GM12878 (cell line): ENCODE measurements around the gene MDM4. TPM values are rescaled to one million over a fixed set of nuclear protein-coding genes. Genes with fewer than 3 reads are reported as not detected.
"Not testable (repeated sequence)": the region's sequence is repeated elsewhere in the genome, so short reads cannot be mapped to it uniquely, and the experiment has no call there.

Source experiments
- ATAC-seq: fragments of 200-7000 bp; cut with Tn5 transposase; 3 replicates; pipeline ENCODE4 v1.9.1; 2020; ENCODE audit warnings: mild to moderate bottlenecking, moderate library complexity
- BruUV-seq: library from RNA; stranded (reverse); fragments of 400-500 nt; replicated peaks from 2 replicates; lab custom pipeline; 2021; lab: Mats Ljungman, UMichigan
- CTCF ChIA-PET: fragments of 300-600 bp; sonication (Branson Sonifier 250); formaldehyde crosslinking; extraction: SDS; loops from one replicate; lab custom pipeline; 2021; ENCODE audit warnings: inconsistent platforms; lab: Yijun Ruan, JAX
- POLR2A ChIA-PET: fragments of 350-600 bp; formaldehyde crosslinking; extraction: SDS; loops from one replicate; lab custom pipeline; 2021; ENCODE audit warnings: inconsistent platforms; lab: Charles Lee
- RAD21 ChIA-PET: fragments of 300-600 bp; sonication (Branson Sonifier 250); formaldehyde crosslinking; loops from one replicate; lab custom pipeline; 2023; ENCODE audit warnings: antibody characterized with exemption; ENCODE audit not compliant: unreplicated experiment; lab: Charles Lee
- SMC1A ChIA-PET: fragments of 300-600 bp; sonication (Branson Sonifier 250); formaldehyde crosslinking; loops from one replicate; lab custom pipeline; 2023; ENCODE audit not compliant: unreplicated experiment, uncharacterized antibody; lab: Charles Lee
- DNase-seq: peaks from one replicate; pipeline ENCODE4 v3.0.0-alpha.2; 2011; ENCODE audit warnings: low read depth, low spot score
- FAIRE-seq: peaks from 3 replicates; lab custom pipeline; 2011; peaks lifted over from hg19 to GRCh38; lab: Jason Lieb, UNC
- H2AFZ ChIP-seq: 2 replicates; pipeline ENCODE4 v1.6.0; 2011; ENCODE audit warnings: low read depth, low read length, control low read depth; ENCODE audit not compliant: control insufficient read depth
- H3K27ac ChIP-seq: 2 replicates; pipeline ENCODE4 v1.5.1; 2011; ENCODE audit warnings: control low read depth; ENCODE audit not compliant: control insufficient read depth, insufficient read depth
- H3K27me3 ChIP-seq, 2 experiments: replicated peaks in 1 of 2; 2 replicates each; pipeline versions ENCODE4 v1.6.0 to v1.6.1; 2011; ENCODE audit warnings: low read length in 1 of 2; ENCODE audit not compliant: control insufficient read depth in 2 of 2, insufficient read depth in 2 of 2
- H3K36me3 ChIP-seq, 2 experiments: 2 replicates each; pipeline ENCODE4 v1.5.1; 2011; ENCODE audit warnings: low read length in 1 of 2; ENCODE audit not compliant: control insufficient read depth in 2 of 2, insufficient read depth in 2 of 2
- H3K4me1 ChIP-seq: 2 replicates; pipeline ENCODE4 v1.6.1; 2011; ENCODE audit warnings: mild to moderate bottlenecking, low read length, moderate library complexity, mixed read lengths; ENCODE audit not compliant: control insufficient read depth, insufficient read depth
- H3K4me2 ChIP-seq: 2 replicates; pipeline ENCODE4 v1.6.0; 2011; ENCODE audit warnings: control low read depth; ENCODE audit not compliant: control insufficient read depth, insufficient read depth
- H3K4me3 ChIP-seq: fragments of 200-600 bp; sonication (generic); 2 replicates; pipeline ENCODE4 v1.5.1; 2016
- H3K79me2 ChIP-seq: 2 replicates; pipeline ENCODE4 v1.6.0; 2011; ENCODE audit warnings: low read length; ENCODE audit not compliant: control insufficient read depth, insufficient read depth
- H3K9ac ChIP-seq: 2 replicates; pipeline ENCODE4 v1.8.0; 2011; ENCODE audit warnings: low read length, control low read depth, mixed read lengths; ENCODE audit not compliant: control insufficient read depth, insufficient read depth
- H3K9me3 ChIP-seq: replicated peaks from 3 replicates; pipeline ENCODE4 v1.5.1; 2011; ENCODE audit warnings: mild to moderate bottlenecking, low read length; ENCODE audit not compliant: control insufficient read depth, insufficient read depth
- H4K20me1 ChIP-seq: 2 replicates; pipeline ENCODE4 v1.6.0; 2011; ENCODE audit not compliant: control insufficient read depth, insufficient read depth
- PKNOX1 ChIP-seq: fragments of 450-650 bp; IDR thresholded peaks from 2 replicates; pipeline ENCODE4 v1.6.1; 2016; ENCODE audit warnings: mild to moderate bottlenecking
- SPI1 ChIP-seq: IDR thresholded peaks from 2 replicates; pipeline ENCODE4 v1.6.1; 2011; ENCODE audit warnings: low read depth, mild to moderate bottlenecking, low read length, moderate library complexity, borderline replicate concordance; ENCODE audit not compliant: insufficient read depth
- WGBS: methylation state at CpG from one replicate; pipeline ENCODE4 v1.1.6; 2016; ENCODE audit warnings: low lambda C conversion rate; ENCODE audit not compliant: insufficient replicate concordance, insufficient coverage; ENCODE audit errors: missing lambda C conversion rate; 5-methylcytosine and 5-hydroxymethylcytosine counted together
- in situ Hi-C: fragments of 300-500 bp; cut with MboI; formaldehyde crosslinking; loops from 9 replicates; pipeline ENCODE4 v1.14.3; 2018; ENCODE audit warnings: mixed read lengths
- intact Hi-C: fragments of 100-400 bp; cut with micrococcal nuclease; formaldehyde crosslinking; loops from one replicate; pipeline ENCODE4 v1.14.2; 2022; ENCODE audit not compliant: unreplicated experiment
- polyA plus RNA-seq, 11 experiments: library from polyadenylated mRNA; depleted of rRNA in 4 of 11; unstranded in 6 of 11; stranded (reverse) in 5 of 11; fragments of >200 nt; fragmentation: Nextera tagmentation in 4 of 11; fragmentation: Illumina TruSeq in 1 of 11; extraction: Ambion mirVana in 4 of 11; extraction: Trizol in 1 of 11; gene quantifications; 1 replicate in 1 of 11; 2 replicates in 10 of 11; pipeline versions ENCODE4 v1.2.1 to v1.2.3, GENCODE V29; 2011 to 2016; ENCODE audit warnings: inconsistent platforms in 2 of 11, missing spikeins in 2 of 11, low read depth in 1 of 11
- total RNA-seq, 4 experiments: library from RNA; depleted of rRNA in 3 of 4; stranded (reverse); fragments of >200 nt in 3 of 4; fragmentation: Illumina TruSeq in 1 of 4; extraction: Trizol in 1 of 4; gene quantifications; 2 replicates each; pipeline versions ENCODE4 v1.2.1 to v1.2.3, GENCODE V29; 2013 to 2021

MDM4 gene
- total and polyA plus RNA-seq, 10 of the 15 experiments (the other 5 are each of a cell fraction or from before 2014, with no cell fraction given) = 2.5 to 74.4 (median 22.7) TPM

GRCh38 chr1:204521941-204522521 lies 5.8 kb downstream of the MDM4 start:
- Histone ChIP-seq H3K79me2 (peaks cover 75% of the 10 kb centered on the region), H3K4me3 (peak overlapping the region; percentile 50; the same call in 1 of the 2 replicates), H3K4me1 (peaks cover 38% of the 10 kb centered on the region), H3K4me2 (peak overlapping the region; percentile 58), H3K27ac (peak overlapping the region; percentile 39), H3K36me3 (peaks cover 6 to 14% of the 10 kb centered on the region in 2 experiments; a peak in 3 of 4 replicates)
- in situ Hi-C loops = loop anchor here (25.0 kb wide), 1 partner anchor 1235 kb away; no protein-coding TSS in a partner anchor
- H3K9me3 ChIP-seq, H2AFZ ChIP-seq, H4K20me1 ChIP-seq, H3K9ac ChIP-seq, FAIRE-seq, DNase-seq, intact Hi-C loops, BruUV-seq, H3K27me3 ChIP-seq: not testable (repeated sequence)
- peak; percentile 48 for ATAC-seq
- CTCF ChIA-PET = interaction anchor here (0.8 to 2.3 kb wide), 6 partner anchors 9 to 285 kb away, joined by 3 to 9 read pairs (median 5); no protein-coding TSS in a partner anchor
- TF ChIP-seq SPI1 (peak; percentile 47; the same call in 1 of the 2 replicates), PKNOX1 (peak; percentile 85)
- POLR2A ChIA-PET = interaction anchor here (0.6 to 1.8 kb wide), 5 partner anchors 9 to 45 kb away, joined by 3 to 8 read pairs (median 4); no protein-coding TSS in a partner anchor
- 27% methylated on average over 5 of the region's 5 CpGs for WGBS
- RAD21 ChIA-PET = interaction anchor here (1.1 to 4.1 kb wide), 4 partner anchors 9 to 44 kb away, joined by 3 to 27 read pairs (median 10); no protein-coding TSS in a partner anchor
- SMC1A ChIA-PET = interaction anchor here (1.0 to 6.8 kb wide), 6 partner anchors 8 to 56 kb away, joined by 3 to 57 read pairs (median 10); partner anchors contain the start of gene MDM4
